NCI-H2196 (cell line): ENCODE results near the gene VDAC2.
"Not testable (repeated sequence)": the region's sequence is repeated elsewhere in the genome, so short reads cannot be mapped to it uniquely, and the experiment has no call there.

ENCODE experiments used
- DNase-seq: peaks from one replicate; lab custom pipeline; 2025; ENCODE audit not compliant: unreplicated experiment; lab: John Stamatoyannopoulos, UW

The VDAC2 gene

GRCh38 chr10:75210282-75211006, at the start of gene VDAC2:
Gene VDAC2 (plus strand): TSS chr10:75210796. CDS start chr10:75211159, 363 bp downstream.
- peak; percentile 93 for DNase-seq

- DNase-seq, result no peak
Observed at GRCh38 chr10:75165684-75166622, 44.6 kb upstream of the VDAC2 start.

- no peak for DNase-seq
Observed at GRCh38 chr10:75166623-75166972, 44.0 kb upstream of the VDAC2 start.

- DNase-seq, result no peak
Observed at GRCh38 chr10:75168275-75168674, 42.3 kb upstream of the VDAC2 start.

- no peak for DNase-seq
Observed at GRCh38 chr10:75170215-75170614, 40.4 kb upstream of the VDAC2 start.

GRCh38 chr10:75175046-75175445, 35.5 kb upstream of the VDAC2 start:
- no peak for DNase-seq

- no peak for DNase-seq
Observed at GRCh38 chr10:75176046-75176445, 34.5 kb upstream of the VDAC2 start.

- no peak for DNase-seq
Observed at GRCh38 chr10:75176736-75177135, 33.9 kb upstream of the VDAC2 start.

- no peak for DNase-seq
Observed at GRCh38 chr10:75179657-75180177, 30.9 kb upstream of the VDAC2 start.

GRCh38 chr10:75180592-75180991, 30.0 kb upstream of the VDAC2 start:
- DNase-seq, result no peak

- DNase-seq, result no peak
Observed at GRCh38 chr10:75181073-75181472, 29.5 kb upstream of the VDAC2 start.

- no peak for DNase-seq
Observed at GRCh38 chr10:75186310-75186709, 24.3 kb upstream of the VDAC2 start.

- peak; percentile 70 for DNase-seq
Observed at GRCh38 chr10:75187961-75188426, 22.6 kb upstream of the VDAC2 start.

- not testable (repeated sequence) for DNase-seq
Observed at GRCh38 chr10:75188522-75188921, 22.1 kb upstream of the VDAC2 start.

GRCh38 chr10:75189266-75190096, 21.1 kb upstream of the VDAC2 start:
- DNase-seq, result no peak

GRCh38 chr10:75191821-75192568, 18.6 kb upstream of the VDAC2 start:
- peak; percentile 47 for DNase-seq

- not testable (repeated sequence) for DNase-seq
Observed at GRCh38 chr10:75194625-75195024, 16.0 kb upstream of the VDAC2 start.

- no peak for DNase-seq
Observed at GRCh38 chr10:75195035-75195763, 15.4 kb upstream of the VDAC2 start.

- DNase-seq, result no peak
Observed at GRCh38 chr10:75197066-75197465, 13.5 kb upstream of the VDAC2 start.
